Naive thymus-derived CD8-positive, alpha-beta T cell (primary cell): ENCODE data around the gene C1orf174. TPM values are rescaled to one million over a fixed set of nuclear protein-coding genes. Genes with fewer than 3 reads are reported as not detected.

Source experiments
- ATAC-seq, 2 donors: fragments of 150-1000 bp; cut with Tn5 transposase in 1 of 2; sonication (Bioruptor Pico), chemical (Tn5 transposase) in 1 of 2; 1 replicate in 1 of 2; 2 replicates in 1 of 2; pipeline ENCODE4 v1.10.0; 2021; ENCODE audit warnings: mild to moderate bottlenecking in 2 of 2, moderate library complexity in 2 of 2
- POLR2A ChIA-PET: fragments of 350-600 bp; sonication (Branson Sonifier 250); formaldehyde crosslinking; loops from one replicate; lab custom pipeline; 2021; ENCODE audit warnings: antibody characterized with exemption; lab: Charles Lee
- DNase-seq, 10 donors: peaks; one replicate each; pipeline versions ENCODE4 v3.0.0 to v3.0.0-alpha.2; 2020 to 2022
- H3K27ac Mint-ChIP-seq, 10 donors: one replicate each; pipeline ENCODE4 v1.8.0; 2020 to 2022; ENCODE audit warnings: mild to moderate bottlenecking in 10 of 10, mixed read lengths in 10 of 10, moderate library complexity in 4 of 10, inconsistent platforms in 1 of 10
- H3K27me3 Mint-ChIP-seq, 5 donors: one replicate each; pipeline ENCODE4 v1.8.0; 2021 to 2022; ENCODE audit warnings: mixed read lengths in 5 of 5
- H3K36me3 Mint-ChIP-seq, 3 donors: one replicate each; pipeline ENCODE4 v1.8.0; 2020 to 2022; ENCODE audit warnings: mixed read lengths in 3 of 3, mild to moderate bottlenecking in 2 of 3, inconsistent platforms in 1 of 3
- H3K4me1 Mint-ChIP-seq, 4 donors: one replicate each; pipeline ENCODE4 v1.8.0; 2021 to 2022; ENCODE audit warnings: mixed read lengths in 4 of 4
- H3K4me3 Mint-ChIP-seq, 10 donors: one replicate each; pipeline ENCODE4 v1.8.0; 2020 to 2022; ENCODE audit warnings: mild to moderate bottlenecking in 10 of 10, mixed read lengths in 10 of 10, moderate library complexity in 6 of 10, inconsistent platforms in 1 of 10
- H3K9me3 Mint-ChIP-seq, 9 donors: one replicate each; pipeline ENCODE4 v1.8.0; 2020 to 2022; ENCODE audit warnings: mixed read lengths in 9 of 9, mild to moderate bottlenecking in 3 of 9, inconsistent platforms in 1 of 9, moderate library complexity in 1 of 9
- polyA plus RNA-seq, 3 donors: library from polyadenylated mRNA; unstranded; fragments of 300-500 nt; fragmentation: Illumina TruSeq; gene quantifications; one replicate each; pipeline ENCODE4 v1.2.3, GENCODE V29; 2021
- total RNA-seq, 8 experiments: library from RNA in 2 of 8; stranded (reverse) in 2 of 8; gene quantifications; one replicate each; pipeline ENCODE4 v1.2.3 and lab custom pipeline; 2021 to 2026

Gene C1orf174
- total and polyA plus RNA-seq, 5 experiments from 2014 or later: 16.4 to 29.9 (median 27.6) TPM

- Mint-ChIP-seq H3K36me3 (peaks cover 0 to 64% (median 8%) of the 10 kb centered on the region in 3 donors), H3K4me1 (peaks cover 0 to 9% (median 6%) of the 10 kb centered on the region in 4 donors), H3K4me3 (no peak overlapping the region), H3K9me3 (no peaks in the 10 kb centered on the region), H3K27me3 (no peaks in the 10 kb centered on the region), H3K27ac (peak overlapping the region in 4 of 10 donors; percentile 27 to 83 (median 69))
- POLR2A ChIA-PET: no interaction called here
- DNase-seq: no peak
- no peak for ATAC-seq
Observed at GRCh38 chr1:3868464-3869006, 31.5 kb downstream of the C1orf174 start.

DNA sequence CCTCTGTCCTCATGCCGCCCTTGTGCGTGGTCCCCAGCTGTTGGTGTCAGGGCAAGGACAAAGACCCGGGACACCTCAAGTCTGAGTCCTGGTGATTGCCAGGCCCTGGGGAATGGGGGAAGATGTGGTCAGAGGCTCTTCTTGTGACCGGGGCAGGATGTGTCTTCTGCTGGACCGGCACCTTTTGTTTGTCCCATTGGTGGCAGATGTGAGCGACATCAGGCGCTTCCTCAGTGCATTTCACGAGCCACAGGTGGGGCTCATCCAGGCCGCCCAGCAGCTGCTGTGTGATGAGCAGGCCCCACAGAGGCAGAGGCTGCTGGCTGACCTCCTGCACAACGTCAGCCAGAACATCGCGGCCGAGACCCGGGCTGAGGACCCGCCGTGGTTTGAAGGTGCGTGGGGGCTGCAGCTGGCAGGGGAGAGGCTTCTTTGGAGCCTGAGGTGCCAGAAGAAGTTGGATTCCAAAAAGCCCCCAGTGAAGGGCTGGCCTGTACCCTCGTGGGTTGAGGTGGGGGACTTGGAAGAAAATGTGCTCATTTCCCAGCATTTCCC lies 34.4 kb downstream of the C1orf174 start:
- Mint-ChIP-seq H3K36me3 (peaks cover 0 to 58% (median 5%) of the 10 kb centered on the region in 3 donors), H3K4me3 (no peak overlapping the region), H3K9me3 (no peaks in the 10 kb centered on the region), H3K27me3 (no peaks in the 10 kb centered on the region), H3K4me1 (peaks cover 0 to 19% (median 7%) of the 10 kb centered on the region in 4 donors), H3K27ac (no peak overlapping the region)
- POLR2A ChIA-PET: no interaction called here
- no peak for DNase-seq
- no peak for ATAC-seq

- peaks cover under 1 to 24% (median 8%) of the 10 kb centered on the region in 4 donors for H3K4me1 Mint-ChIP-seq
- peaks cover 0 to 50% (median 5%) of the 10 kb centered on the region in 3 donors for H3K36me3 Mint-ChIP-seq
- POLR2A ChIA-PET: no interaction called here
- DNase-seq: no peak
- H3K27me3 Mint-ChIP-seq: no peaks in the 10 kb centered on the region
- no peak overlapping the region for H3K4me3 Mint-ChIP-seq
- ATAC-seq: no peak
- H3K27ac Mint-ChIP-seq: peak overlapping the region in 1 of 10 donors; percentile 35
- no peaks in the 10 kb centered on the region for H3K9me3 Mint-ChIP-seq
Observed at GRCh38 chr1:3864884-3865283, 35.2 kb downstream of the C1orf174 start.

- Mint-ChIP-seq H3K27ac (peak overlapping the region in 2 of 10 donors; percentile 31 to 61), H3K4me1 (peaks cover 8 to 37% (median 18%) of the 10 kb centered on the region in 4 donors), H3K27me3 (no peaks in the 10 kb centered on the region), H3K36me3 (peaks cover 0 to 42% (median 2%) of the 10 kb centered on the region in 3 donors), H3K9me3 (no peaks in the 10 kb centered on the region), H3K4me3 (no peak overlapping the region)
- no peak for ATAC-seq
- POLR2A ChIA-PET: no interaction called here
- no peak for DNase-seq
Observed at GRCh38 chr1:3863231-3863935, 36.7 kb downstream of the C1orf174 start.

DNA sequence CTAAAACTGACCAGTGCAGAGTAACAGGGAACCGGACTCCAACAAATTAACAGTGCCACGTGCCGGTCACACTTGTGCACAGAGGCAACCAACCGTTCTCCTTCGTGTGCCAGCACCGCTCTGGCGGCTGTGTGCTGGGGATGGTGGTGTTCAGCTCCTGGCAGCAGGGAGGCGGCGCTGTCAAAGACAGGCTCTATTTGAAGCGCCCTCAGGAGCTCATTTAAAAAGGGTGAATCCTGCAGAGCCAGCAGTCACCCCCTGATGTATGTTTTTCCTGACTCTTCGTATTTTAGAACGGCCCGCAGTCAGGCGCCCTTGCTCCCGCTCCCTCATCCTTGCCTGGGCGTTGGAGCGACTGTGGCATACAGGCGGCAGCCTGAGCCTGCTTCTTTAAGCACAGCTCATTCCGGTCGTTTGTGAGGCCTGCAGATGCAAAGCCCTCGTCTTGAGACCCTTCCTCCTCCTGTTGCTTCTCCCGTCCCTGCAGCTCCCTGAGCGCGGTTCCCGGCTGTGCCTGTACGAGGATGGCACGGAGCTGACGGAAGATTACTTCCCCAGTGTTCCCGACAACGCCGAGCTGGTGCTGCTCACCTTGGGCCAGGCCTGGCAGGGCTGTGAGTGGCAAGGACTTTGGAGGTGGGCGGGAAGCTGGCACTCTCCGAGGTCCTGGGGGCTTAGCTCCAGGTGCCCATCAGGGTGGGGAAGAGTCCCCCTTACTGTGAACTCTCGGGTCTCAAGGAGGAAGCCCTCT lies 41.7 kb downstream of the C1orf174 start:
- ATAC-seq: no peak
- Mint-ChIP-seq H3K4me3 (peak overlapping the region; percentile 94 to 100 (median 97)), H3K27me3 (no peaks in the 10 kb centered on the region), H3K36me3 (peaks cover 0 to 17% (median 0%) of the 10 kb centered on the region in 3 donors), H3K9me3 (no peaks in the 10 kb centered on the region), H3K27ac (peak overlapping the region in 4 of 10 donors; percentile 20 to 75 (median 72)), H3K4me1 (peaks cover 15 to 55% (median 38%) of the 10 kb centered on the region in 4 donors)
- DNase-seq: peak in 1 of 10 donors; percentile 6
- POLR2A ChIA-PET: interaction anchor here (1.1 to 5.2 kb wide), 3 partner anchors 22 to 43 kb away, joined by 3 to 62 read pairs (median 7); partner anchors contain the start of gene C1orf174

DNA sequence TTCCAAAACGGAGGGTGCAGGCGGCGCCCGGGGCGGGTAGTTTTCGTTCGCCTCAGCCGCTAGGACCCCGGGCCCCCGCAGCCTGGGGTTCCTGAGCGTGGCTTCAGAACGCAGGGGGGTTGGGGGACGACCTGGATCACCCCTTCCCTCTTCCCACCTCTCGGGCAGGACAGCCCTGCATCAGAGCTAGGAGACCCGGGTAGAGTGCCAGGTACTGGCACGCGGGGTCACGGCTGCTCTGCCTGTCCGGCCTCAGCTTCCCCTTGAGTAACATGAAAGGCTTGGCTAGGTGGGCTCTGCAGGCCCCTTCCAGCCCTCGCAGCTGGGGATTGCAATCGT lies 42.3 kb downstream of the C1orf174 start:
- ATAC-seq (no peak), DNase-seq (peak in 1 of 10 donors; percentile 7)
- H3K27ac Mint-ChIP-seq: peak overlapping the region in 4 of 10 donors; percentile 33 to 91 (median 82)
- H3K27me3 Mint-ChIP-seq: no peaks in the 10 kb centered on the region
- peaks cover 0 to 13% (median 0%) of the 10 kb centered on the region in 3 donors for H3K36me3 Mint-ChIP-seq
- H3K4me1 Mint-ChIP-seq: peaks cover 15 to 57% (median 41%) of the 10 kb centered on the region in 4 donors
- H3K4me3 Mint-ChIP-seq: peak overlapping the region; percentile 94 to 100 (median 97)
- POLR2A ChIA-PET: interaction anchor here (0.6 to 5.2 kb wide), 5 partner anchors 23 to 224 kb away, joined by 3 to 62 read pairs (median 4); partner anchors contain the start of gene C1orf174
- no peaks in the 10 kb centered on the region for H3K9me3 Mint-ChIP-seq

DNA sequence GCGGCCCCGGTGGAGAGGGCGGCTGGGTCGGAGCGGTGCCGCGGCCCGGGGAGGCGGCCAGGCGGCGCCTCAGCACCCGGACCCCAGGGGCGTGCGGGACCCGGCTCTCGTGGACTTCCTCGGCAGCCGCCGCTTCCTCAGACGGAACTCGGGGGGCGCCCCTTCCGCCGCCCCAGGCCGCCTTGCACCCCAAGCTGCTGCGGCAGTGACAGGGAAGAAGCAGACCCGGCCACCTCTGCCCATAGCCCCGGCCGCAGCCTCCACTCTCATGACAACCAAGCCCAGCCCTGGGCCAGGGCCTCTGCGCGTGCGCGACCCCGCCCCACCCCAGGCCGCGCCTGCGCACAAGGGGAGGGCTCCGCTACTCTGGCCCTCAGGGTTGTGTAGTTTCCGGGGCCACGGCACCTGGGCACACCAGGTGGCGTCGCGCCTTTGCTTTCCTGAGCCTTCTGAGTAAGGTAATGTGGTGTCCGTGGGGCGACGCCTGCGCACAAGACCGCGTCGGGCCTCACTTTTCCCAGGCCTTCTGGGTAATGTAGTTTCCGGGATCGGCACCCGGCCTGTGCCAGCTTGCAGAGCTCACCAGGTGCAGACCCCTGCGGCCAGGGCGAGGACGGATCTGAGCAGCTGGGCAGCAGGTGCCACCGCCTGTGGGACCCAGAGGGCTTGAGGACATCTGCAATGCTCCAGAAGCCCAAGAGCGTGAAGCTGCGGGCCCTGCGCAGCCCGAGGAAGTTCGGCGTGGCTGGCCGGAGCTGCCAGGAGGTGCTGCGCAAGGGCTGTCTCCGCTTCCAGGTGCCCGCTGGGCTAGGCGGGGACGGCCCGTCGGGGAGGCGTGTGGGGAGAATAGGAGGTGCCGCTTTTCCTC lies 42.9 kb downstream of the C1orf174 start, which contains the start of the genes CEP104 and DFFB:
TSS of gene CEP104 (minus strand) at position 289 of the 868 bp plus-strand sequence. CDS start 4,804 bp downstream, outside the sequence.
TSS of gene DFFB (plus strand) at position 554 of the 868 bp plus-strand sequence. CDS start at position 682, 128 bp downstream.
- H3K9me3 Mint-ChIP-seq: no peaks in the 10 kb centered on the region
- peak within 1 kb of the TSS; percentile 89 to 97 (median 95) for H3K27ac Mint-ChIP-seq
- H3K4me1 Mint-ChIP-seq: peaks cover 15 to 59% (median 41%) of the 10 kb centered on the region in 4 donors
- no peaks in the 10 kb centered on the region for H3K27me3 Mint-ChIP-seq
- H3K4me3 Mint-ChIP-seq: peak within 1 kb of the TSS; percentile 94 to 100 (median 97)
- DNase-seq (peak; percentile 96 to 99 (median 98)), ATAC-seq (peak; percentile 97 to 98)
- H3K36me3 Mint-ChIP-seq: peaks cover 0 to 16% (median 0%) of the 10 kb centered on the region in 3 donors
- POLR2A ChIA-PET: interaction anchor here (0.6 to 5.2 kb wide), 5 partner anchors 24 to 224 kb away, joined by 3 to 62 read pairs (median 4); partner anchors contain the start of gene C1orf174

GRCh38 chr1:3852711-3853485 lies 47.2 kb downstream of the C1orf174 start:
- POLR2A ChIA-PET: no interaction called here
- Mint-ChIP-seq H3K36me3 (peaks cover 0 to 43% (median 6%) of the 10 kb centered on the region in 3 donors), H3K9me3 (no peaks in the 10 kb centered on the region), H3K4me1 (peaks cover 10 to 32% (median 27%) of the 10 kb centered on the region in 4 donors), H3K27ac (peak overlapping the region in 1 of 10 donors; percentile 68), H3K4me3 (no peak overlapping the region), H3K27me3 (no peaks in the 10 kb centered on the region)
- ATAC-seq (no peak), DNase-seq (no peak)

- ATAC-seq: no peak
- Mint-ChIP-seq H3K9me3 (no peaks in the 10 kb centered on the region), H3K36me3 (peaks cover 0 to 51% (median 10%) of the 10 kb centered on the region in 3 donors)
Observed at GRCh38 chr1:3852091-3852490, 48.0 kb downstream of the C1orf174 start.

GRCh38 chr1:3851292-3851691 lies 48.8 kb downstream of the C1orf174 start:
- Mint-ChIP-seq H3K36me3 (peaks cover 4 to 58% (median 14%) of the 10 kb centered on the region in 3 donors), H3K27ac (no peak overlapping the region), H3K27me3 (no peaks in the 10 kb centered on the region), H3K4me1 (peaks cover 7 to 26% (median 19%) of the 10 kb centered on the region in 4 donors), H3K9me3 (no peaks in the 10 kb centered on the region), H3K4me3 (no peak overlapping the region)
- ATAC-seq (no peak), DNase-seq (no peak)
- POLR2A ChIA-PET: no interaction called here

More at GRCh38 chr1:3852091-3852490, 48.0 kb downstream of the C1orf174 start:
- no peak overlapping the region for H3K27ac Mint-ChIP-seq
- H3K4me3 Mint-ChIP-seq: no peak overlapping the region
- peaks cover 7 to 28% (median 21%) of the 10 kb centered on the region in 4 donors for H3K4me1 Mint-ChIP-seq
- no peaks in the 10 kb centered on the region for H3K27me3 Mint-ChIP-seq
- POLR2A ChIA-PET: no interaction called here
- no peak for DNase-seq

DNA sequence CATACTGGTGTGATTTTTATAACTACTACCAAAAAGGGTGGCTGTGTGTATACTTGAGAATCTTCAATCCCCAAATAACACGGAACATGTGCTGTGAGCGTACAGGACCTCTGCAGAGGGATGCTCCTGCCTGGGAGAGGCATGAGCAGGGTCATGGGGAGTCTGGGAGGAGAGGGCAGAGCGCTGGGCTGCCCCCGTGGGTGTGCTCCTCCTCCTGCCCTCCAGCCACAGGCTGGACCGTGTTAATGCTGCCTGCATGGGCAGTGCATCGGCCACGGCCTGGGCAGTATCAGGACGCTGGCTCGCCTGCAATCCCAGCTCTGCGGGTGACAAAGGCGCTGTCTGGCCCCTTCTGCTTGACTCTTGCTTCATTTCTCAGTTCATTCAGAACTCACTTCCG lies 49.2 kb downstream of the C1orf174 start:
- POLR2A ChIA-PET: no interaction called here
- peaks cover 4 to 58% (median 14%) of the 10 kb centered on the region in 3 donors for H3K36me3 Mint-ChIP-seq
- H3K27ac Mint-ChIP-seq: peak overlapping the region in 1 of 10 donors; percentile 32
- no peak for ATAC-seq
- DNase-seq: no peak
- H3K4me1 Mint-ChIP-seq: peaks cover 7 to 22% (median 17%) of the 10 kb centered on the region in 4 donors
- H3K9me3 Mint-ChIP-seq: no peaks in the 10 kb centered on the region
- no peak overlapping the region for H3K4me3 Mint-ChIP-seq
- H3K27me3 Mint-ChIP-seq: no peaks in the 10 kb centered on the region
